HG03439 (cell line): Measurements from ENCODE around the gene TMEM30A.

Experiments
- ATAC-seq: cut with Tn5 transposase; IDR thresholded peaks from one replicate; pipeline ENCODE4 v1.9.1; 2021; ENCODE audit warnings: mild to moderate bottlenecking, moderate library complexity; ENCODE audit not compliant: unreplicated experiment

TMEM30A gene

DNA sequence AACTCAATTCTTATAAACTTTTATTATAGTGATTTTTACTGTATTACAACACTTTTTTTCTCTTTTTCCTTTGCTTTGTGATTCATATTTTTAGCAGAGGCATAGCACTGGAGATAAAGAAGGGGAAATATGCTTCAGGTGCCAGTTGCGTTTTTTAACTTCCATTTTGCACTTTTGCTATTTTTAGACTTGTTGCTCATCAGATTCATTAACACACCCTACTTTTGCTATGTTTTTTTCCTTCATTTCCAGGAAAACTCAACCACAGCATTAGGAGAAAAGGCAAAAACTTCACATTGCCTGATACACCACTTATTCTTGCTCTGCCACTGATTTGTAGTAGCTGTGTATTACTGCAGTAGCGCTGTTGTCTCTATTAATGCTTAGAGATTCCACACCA lies 8.0 kb upstream of the TMEM30A start:
- ATAC-seq = no peak

DNA sequence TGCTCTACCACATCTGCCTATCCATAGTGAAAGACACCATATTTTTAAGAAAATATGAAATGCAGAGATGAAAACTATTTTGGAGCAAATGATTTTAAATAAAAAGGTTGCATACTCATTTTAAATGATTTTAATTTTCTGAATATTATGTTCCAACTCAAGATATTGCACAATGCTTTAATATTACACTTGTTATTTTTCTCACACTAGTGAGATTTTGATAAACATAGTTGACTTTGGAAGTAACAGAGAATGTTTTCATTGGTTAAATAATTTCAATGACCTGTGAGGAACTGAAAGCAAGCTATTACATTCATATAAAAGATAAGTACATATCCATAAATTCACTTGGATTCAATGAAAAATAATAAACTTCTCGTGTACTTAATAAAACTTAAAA lies 7.2 kb upstream of the TMEM30A start:
- no peak for ATAC-seq

DNA sequence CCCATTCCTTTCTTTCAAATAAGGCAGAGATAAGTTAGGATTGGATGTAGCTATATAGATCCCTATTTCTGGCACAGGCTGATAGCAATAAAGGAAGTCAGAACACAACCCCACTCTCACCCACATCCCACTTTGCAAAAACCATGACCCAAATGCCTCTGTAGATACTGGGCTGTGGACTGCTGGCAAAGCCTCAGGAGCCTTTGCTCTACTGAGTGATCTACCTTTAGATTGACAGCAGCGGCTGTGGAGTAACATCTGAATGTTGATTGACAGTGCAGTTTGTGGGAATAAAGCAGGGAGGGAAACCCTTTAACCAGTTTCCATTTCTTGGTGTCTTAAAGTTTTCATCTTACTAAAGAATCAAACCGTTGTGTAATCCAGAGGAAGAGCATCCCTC lies 6.7 kb upstream of the TMEM30A start:
- no peak for ATAC-seq

DNA sequence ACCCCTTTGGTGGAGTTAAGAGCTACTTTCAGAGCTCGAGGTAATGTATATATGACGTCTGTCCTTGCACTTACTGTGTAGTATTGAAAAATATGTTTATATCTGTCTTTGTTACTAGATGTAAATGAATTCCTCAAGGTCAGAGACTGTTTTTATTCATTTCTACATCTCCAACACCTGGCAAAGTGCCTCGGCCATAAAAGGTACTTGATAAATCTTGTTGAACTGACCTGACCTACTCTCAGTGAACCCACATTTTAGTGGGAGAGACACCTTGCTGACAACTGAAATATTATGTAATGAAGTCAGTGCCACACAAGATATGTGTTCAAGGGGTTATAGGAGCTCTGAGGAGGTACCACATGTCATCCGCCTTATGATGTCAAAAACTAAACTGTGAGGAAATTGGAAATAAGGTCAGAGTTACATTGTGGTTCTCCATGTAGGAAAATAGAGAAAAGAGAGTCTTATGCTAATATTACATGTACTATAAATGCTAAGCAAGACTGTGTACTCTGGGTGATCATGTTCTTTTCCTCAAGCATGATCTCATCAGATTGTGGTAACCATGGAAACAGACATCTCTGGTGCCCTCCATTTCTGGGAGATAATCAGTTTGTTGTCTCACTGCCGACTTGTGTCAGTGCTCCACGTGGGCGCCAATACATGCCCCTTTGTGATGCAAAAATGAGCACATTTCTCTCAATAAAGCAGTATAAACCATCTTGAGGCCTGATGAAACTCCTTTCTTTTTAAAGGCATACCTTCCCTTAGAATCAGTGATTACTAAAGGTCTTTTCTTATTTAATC lies 5.7 kb upstream of the TMEM30A start:
- ATAC-seq = no peak

DNA sequence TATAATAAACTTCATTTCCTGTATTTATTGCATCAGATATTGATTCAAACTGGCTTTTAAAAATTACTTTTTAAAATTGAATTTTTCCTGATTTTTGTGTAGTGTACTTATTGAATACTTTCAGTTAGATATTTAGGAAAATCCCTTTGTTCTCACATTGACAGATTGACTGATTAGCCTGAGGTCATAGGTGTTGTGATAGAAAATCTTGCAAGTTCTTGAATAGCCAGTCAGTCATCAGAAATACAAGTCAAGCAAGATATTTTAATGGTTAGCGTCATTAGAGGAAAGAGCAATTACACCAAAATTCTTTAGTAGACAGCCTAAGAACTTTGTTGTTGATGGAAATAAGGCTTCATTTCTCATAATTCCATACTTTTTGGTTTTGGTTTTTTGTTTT lies 3.4 kb upstream of the TMEM30A start:
- ATAC-seq = no peak

DNA sequence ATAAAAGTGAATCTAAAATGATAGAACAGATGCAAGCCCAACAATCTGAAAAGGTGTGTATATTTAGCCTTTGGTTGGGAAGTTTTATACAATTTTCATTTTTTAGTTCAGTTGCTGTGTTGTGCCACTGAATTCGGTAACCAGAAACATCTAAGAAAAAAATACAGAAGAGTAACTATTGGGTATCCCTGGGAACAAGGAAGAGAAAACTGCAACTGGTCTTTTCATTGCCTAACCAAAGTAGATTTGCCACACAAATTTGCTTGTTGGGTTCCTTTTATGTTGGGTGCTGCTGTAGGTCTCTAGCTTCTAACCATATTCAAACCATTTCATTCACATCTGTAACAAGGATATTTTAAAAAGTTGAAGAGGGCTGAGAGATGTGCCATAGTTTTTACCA lies 2.8 kb upstream of the TMEM30A start:
- ATAC-seq = no peak

DNA sequence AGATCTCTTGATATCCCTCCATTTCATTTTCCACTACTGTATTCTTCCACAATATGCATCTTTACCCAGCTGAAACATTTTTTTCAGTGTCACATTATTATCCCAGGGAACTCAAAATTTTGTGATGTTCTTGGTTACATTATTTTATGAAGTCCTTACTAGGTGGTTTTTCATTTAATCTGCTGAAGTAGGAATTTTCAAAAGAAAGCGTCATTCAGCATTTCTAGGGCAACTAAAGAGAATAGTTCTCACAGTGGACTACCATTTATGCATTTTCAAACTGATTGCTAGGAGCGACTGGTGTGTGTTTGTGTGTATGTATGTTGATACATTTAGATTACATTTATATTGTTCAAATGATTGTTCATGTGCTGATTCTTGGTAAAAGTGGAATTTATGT lies 2.4 kb upstream of the TMEM30A start:
- ATAC-seq = no peak

DNA sequence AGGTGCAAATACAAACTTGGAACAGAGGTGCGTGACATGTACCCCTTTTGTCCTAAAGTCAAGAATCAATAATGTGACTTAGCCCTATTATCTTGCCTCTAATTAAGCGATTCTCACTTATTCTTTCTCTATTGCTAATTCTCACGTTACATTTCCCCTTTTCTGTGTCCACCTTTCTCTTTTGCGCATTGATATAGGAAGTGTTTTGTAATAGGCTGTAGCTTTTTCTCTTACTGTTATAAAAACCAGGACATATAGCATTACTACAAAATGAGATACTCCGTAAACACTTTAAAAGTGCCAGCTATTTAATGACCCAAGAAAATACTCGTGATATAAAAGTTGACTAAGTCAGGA lies 669 bp upstream of the TMEM30A start:
- ATAC-seq = peak; percentile 5

DNA sequence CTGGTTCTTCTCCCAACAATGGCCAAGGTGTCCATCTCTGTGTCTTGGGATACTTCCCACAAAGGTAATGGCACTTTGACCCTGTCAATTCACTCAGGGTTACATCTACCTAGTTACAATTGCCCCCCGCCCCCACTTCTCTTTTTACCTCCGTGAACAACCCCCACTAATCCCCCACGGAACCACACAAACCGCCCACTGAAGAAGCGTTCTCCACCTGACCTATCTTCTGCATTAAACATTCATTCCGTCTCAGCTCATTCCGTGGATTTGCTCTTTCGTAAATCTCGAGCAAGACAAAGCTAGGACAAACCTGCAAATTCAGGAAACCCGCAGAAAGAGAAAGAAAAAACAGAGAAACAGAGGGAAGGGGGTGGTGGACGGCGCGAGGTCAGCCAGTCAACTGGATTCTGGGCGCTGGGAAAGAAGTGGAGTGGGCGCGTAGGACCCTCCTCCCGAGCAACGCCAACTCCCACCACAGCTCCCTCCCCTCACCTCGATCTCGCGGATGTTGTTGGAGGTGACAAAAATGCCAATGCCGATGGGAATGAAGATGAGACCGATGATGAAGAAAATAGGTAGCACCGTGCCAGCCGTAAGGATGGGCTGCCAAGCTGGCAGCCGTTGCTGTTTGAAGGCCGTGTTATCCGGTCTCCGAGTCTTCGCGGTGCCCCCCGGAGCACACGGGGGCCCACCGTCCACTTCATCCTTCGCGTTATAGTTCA lies 523 bp downstream of the TMEM30A start:
- ATAC-seq = peak; percentile 30

DNA sequence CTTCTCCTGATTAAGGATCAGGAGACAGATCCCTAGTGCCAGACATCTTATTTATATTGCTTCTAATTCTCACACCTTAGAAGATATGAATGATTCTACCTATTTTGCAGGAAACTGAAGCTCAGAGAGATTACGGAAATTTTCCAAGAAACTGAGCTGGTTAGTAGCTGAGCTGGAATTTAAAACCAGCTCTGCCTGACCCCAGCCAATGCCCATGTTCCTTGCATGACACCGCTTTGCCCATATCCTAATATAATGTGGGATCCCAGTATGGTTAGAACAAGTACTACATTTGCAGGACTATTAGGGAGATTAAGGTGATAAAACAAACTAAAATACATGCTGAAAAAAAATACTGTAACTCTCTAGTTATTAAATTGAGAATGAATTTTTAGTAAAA lies 1.9 kb downstream of the TMEM30A start:
- ATAC-seq = no peak

DNA sequence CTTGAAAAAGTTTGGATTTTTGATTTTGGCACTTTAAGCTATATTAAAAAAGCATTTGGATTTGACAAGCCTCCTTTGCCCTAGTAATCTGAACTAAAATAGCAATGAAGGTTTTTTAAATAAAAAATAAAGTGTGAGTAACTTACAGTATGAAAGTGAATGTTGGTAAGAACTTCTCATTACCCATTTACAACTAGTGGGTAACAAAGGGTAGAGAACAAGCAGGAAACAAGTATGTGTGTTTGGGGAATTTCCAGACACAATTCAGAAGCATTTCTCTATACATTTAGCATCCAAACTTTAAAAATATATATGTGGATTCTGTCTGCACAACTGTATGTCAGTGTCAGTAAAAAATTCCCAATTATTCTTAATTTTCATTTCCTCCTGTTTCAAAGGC lies 2.9 kb downstream of the TMEM30A start:
- no peak for ATAC-seq

DNA sequence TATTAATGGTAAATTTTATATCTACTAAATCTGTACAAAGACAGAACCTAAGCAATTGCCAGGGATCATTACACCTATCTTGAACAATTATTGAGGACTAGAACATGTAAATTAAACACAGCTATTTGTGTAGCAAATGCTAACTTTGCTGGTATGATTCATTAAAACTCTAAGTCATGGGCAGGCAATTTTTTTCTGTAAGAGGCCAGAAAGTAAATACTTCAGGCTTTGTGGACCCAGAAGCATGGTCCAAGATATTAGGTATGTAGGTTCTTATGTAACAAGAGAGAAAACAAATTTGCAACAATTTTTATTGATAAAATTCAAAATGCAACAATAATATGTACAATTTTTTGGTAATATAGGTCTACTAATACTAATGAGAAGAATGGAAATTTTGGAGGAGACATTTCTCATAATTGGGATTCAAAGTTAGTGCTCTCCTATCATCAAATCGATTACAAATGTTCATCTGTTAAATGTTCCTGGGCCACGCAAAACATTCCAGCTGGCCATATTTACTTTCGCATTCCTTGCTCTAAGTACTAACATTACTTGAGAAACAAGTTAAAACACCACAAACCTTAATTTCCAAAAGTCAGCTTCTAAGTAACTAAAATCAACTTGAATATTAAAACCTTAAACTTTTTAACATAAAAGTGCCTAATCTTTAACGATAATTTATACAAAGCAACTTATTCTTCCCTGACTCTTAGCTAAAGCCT lies 4.3 kb downstream of the TMEM30A start:
- ATAC-seq = no peak

DNA sequence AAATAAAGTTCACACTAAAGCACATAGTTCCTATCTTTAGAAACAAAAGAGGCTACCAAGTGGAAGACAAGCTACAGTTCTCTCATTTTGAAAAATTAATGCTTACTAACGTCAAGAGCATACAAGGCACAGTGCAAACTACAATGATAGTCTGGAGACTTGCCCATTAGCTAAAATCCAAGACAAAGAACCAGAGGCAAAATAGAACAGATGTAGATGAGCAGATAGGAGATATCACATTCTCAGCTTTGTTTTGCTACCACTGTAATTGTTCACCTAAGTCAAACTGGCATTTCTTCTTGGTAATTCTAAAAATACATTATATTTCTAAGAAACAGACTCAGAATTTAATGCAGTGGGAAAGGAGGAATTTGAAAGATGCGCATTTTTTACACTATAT lies 5.2 kb downstream of the TMEM30A start:
- no peak for ATAC-seq

DNA sequence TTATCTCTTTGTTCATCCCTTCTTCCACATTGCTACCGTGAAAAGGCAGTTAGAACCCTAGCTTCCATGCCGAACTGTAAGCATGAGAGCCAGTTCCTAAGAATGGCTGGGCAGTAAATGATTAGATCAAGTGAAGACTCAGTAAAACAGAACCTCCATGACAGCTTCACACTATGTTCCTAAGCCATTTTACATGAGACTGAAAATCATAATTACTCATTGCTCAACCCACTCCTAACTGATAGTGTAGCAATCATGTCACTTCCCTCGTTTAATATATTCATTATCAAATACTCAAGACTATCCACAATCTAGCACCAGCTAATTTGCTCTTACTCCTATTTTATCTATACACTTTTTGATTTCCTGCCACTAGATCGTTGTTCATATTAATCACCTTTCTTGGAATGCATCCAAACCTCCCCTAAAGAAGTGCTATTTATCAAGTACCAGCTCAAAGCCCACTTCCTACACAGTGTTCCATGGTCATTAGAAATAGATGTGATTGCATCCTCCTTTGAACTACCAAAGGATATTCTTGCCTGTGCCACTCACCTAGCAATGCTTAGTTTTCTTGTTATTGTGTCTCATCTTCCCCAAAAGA lies 6.0 kb downstream of the TMEM30A start:
- ATAC-seq = no peak

DNA sequence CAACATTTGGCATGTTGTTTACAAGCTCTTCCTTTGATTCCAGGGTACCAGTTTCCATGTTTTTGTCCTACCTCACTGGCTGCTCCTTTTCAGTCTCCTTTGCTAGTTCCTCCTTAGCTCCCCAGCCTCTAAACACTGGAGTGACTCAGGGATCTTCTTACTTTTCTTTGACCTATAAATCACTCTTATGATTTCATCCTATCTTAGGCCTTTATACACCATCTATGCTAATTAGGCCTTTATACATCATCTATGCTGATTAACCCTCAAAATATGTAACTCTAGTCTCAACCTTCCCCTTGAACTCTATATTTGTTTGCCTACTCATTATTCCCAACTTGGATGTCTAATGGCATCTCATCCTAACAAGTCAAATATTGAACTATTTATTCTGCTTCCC lies 9.5 kb downstream of the TMEM30A start:
- ATAC-seq = no peak

DNA sequence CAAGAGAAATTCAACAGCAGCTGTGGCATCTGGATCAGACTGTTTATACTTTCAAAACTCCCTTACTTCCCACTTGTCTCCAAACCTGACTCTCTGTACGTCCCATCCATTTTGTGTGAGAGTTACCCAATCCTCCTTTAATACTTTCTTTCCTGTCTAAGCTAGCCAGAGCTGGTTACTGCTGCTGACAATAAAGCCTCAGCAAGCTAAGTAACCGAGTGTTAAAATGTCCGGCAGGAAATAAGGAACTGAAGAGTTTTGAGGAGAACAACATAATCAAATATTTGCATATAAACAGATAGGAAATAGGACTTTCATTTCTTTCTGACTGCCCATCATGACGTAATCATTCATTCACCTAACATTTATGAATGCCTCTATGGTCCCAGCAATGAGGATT lies 11.6 kb downstream of the TMEM30A start:
- no peak for ATAC-seq

DNA sequence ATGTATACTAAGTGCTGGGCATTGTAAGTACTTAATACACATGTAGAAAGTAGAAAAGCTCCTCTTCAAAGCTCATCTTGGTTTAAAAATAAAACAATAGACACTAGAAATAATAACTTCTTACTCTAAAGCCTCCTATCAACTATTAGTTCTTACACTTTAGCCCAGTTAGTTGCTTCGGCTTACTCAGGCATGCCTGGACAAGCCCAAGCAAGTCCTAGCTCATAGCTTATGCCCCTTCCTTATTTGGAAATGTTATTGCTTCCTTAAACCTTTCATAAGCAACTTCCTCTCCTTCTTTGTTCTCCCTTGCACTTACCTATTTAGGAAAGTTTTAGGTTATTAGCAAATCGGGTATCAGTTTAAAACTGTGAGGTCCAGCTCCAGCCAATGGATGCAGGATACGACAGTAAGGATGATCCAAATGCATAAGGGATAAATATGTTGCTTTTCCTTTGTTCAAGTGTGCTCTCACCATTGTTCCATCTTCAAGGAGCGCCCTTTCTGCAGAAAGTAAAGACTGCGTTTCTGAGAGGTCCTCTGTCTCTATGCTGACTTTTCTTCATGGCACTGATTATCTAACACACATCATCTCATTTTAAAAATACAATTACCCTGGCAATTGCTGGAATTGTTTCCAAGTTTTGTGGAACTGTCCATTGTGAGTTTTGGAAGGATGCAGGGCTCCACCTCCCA lies 12.3 kb downstream of the TMEM30A start:
- ATAC-seq = no peak

DNA sequence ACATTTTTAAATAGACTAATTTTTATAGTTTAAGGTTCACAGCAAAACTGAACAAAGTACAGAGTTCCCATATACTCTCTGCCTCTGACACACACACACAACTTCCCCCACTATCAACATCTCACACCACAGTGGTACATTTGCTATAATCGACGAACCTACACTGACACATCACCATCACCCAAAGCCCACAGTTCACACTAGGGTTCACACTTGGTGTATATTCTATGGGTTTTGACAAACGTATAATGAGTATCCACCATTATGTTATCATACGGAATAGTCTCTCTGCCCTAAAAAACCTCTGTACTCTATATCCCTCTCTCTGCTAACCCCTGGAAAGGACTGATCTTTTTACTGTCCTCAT lies 15.6 kb downstream of the TMEM30A start:
- no peak for ATAC-seq

DNA sequence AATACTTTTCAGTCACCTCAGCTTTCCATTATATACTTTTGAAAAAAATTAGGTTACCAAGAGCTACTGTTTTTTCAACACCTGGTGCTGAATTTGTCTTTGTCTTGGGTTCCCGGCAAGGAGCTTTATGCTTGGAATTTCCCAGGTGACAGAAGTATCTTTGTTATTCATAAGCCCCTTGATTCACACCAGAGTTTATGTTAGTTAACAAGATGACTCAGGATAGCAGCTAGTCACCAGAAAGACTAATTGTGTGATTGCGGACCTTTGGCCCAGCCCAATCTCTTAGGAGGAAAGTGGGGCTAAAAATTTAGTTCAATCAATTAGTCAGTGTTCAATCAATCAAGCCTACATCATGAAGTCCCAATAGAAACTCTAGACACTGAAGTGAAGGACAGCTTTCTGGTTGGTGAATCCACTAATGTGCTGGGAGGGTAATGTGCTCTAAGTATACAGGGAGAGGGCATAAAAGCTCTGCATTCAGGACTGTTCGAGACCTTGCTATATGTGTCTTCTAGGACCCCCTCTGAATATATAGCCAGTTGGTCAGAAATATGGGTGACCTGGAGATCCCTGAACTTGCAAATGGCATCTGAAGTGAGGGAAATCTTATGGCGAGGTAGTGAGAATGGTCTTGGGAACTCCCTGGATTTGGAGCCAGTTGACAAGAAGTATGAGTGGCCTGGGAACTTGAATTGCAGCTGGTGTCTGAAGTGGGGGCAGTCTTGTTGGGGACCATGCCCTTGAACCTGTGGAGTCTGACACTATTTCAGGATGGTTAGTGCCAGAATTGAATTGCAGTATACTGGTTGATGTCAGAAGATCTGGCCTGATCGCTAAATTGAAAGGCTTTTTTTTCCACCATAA lies 16.2 kb downstream of the TMEM30A start:
- no peak for ATAC-seq

DNA sequence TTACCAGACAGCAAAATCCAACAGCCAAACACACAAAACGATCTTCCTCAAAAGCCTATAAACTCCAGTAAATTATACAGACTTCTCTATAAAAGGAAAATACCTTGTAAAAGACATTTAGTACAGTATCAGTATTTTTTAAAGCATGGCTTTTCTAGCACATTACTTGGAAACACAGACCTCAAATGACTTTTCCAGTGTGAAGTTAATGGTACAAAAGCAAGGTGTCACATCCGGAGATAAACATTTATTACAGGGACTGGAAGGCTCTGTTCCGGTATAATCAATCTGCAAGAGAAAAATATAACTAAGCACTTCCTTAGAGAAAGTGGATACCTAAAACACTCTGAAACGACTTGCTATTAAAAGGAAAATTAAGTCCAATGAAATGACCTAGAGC lies 17.1 kb downstream of the TMEM30A start:
- no peak for ATAC-seq
